Measurements from ENCODE around the gene SLC12A1.
A peak's percentile ranks its signal among the peaks of the same experiment; 100 is the strongest.

SLC12A1 gene

GRCh38 chr15:48190932-48191573, 15.0 kb upstream of the SLC12A1 start:
- CTCF ChIA-PET, result no interaction called here
- POLR2A ChIA-PET, result no interaction called here
- TF ChIP-seq L3MBTL2 (conservative IDR thresholded peaks at IDR 0.05) (no peak), TARDBP (IDR thresholded peaks at IDR 0.05) (no peak), PKNOX1 (IDR thresholded peaks at IDR 0.05) (no peak)
- peak; percentile 34 for DNase-seq (ENCODE audit: extremely low spot score)

- DNase-seq (ENCODE audit: extremely low spot score), result no peak
- no peak for TF ChIP-seq ELF4 (IDR thresholded peaks at IDR 0.05)
- CTCF ChIA-PET, result no interaction called here
- POLR2A ChIA-PET, result no interaction called here
Measured at GRCh38 chr15:48191574-48192225, 14.4 kb upstream of the SLC12A1 start, which contains the start of gene CTXN2. CTXN2 (plus strand) TSS chr15:48191665; CDS start chr15:48201301, 9,636 bp downstream.

- no peak for TF ChIP-seq NFRKB (IDR thresholded peaks at IDR 0.05)
- TF ChIP-seq PKNOX1 (IDR thresholded peaks at IDR 0.05), result no peak
- TF ChIP-seq FOXM1 (IDR thresholded peaks at IDR 0.05; ENCODE audit: borderline replicate concordance), result no peak
- no peak for TF ChIP-seq LEF1 (IDR thresholded peaks at IDR 0.05; ENCODE audit: borderline replicate concordance)
- TF ChIP-seq FOXA1 (IDR thresholded peaks at IDR 0.05), result no peak
- no peak for TF ChIP-seq ELF4 (IDR thresholded peaks at IDR 0.05)
- no peak for TF ChIP-seq FOXK2 (IDR thresholded peaks at IDR 0.05)
- TF ChIP-seq CTBP1 (IDR thresholded peaks at IDR 0.05; ENCODE audit: borderline replicate concordance), result no peak
- TF ChIP-seq TARDBP (IDR thresholded peaks at IDR 0.05), result no peak
- TF ChIP-seq ZNF384 (IDR thresholded peaks at IDR 0.05), result no peak
- no peak for TF ChIP-seq HDGF (IDR thresholded peaks at IDR 0.05; ENCODE audit: borderline replicate concordance)
- no peak for TF ChIP-seq SUZ12 (IDR thresholded peaks at IDR 0.05)
- no peak for TF ChIP-seq ARNT (IDR thresholded peaks at IDR 0.05)
- TF ChIP-seq L3MBTL2 (conservative IDR thresholded peaks at IDR 0.05), result no peak
- no peak for TF ChIP-seq SP1 (IDR thresholded peaks at IDR 0.05)
- no peak for TF ChIP-seq BHLHE40 (IDR thresholded peaks at IDR 0.05; ENCODE audit: borderline replicate concordance)
- ChIA-PET POLR2A (no interaction called here), CTCF (no interaction called here)
- no peak for DNase-seq (ENCODE audit: extremely low spot score)
Measured at GRCh38 chr15:48202068-48202467, 4.0 kb upstream of the SLC12A1 start.

GRCh38 chr15:48221261-48221660, 15.2 kb downstream of the SLC12A1 start:
- DNase-seq (ENCODE audit: extremely low spot score), result no peak
- POLR2A ChIA-PET, result no interaction called here

GRCh38 chr15:48221885-48222284, 15.8 kb downstream of the SLC12A1 start:
- ChIA-PET CTCF (no interaction called here), POLR2A (no interaction called here)
- DNase-seq (ENCODE audit: extremely low spot score), result no peak
- TF ChIP-seq BHLHE40 (IDR thresholded peaks at IDR 0.05; ENCODE audit: borderline replicate concordance), result no peak
- TF ChIP-seq NFRKB (IDR thresholded peaks at IDR 0.05), result no peak
- no peak for TF ChIP-seq ELF4 (IDR thresholded peaks at IDR 0.05)
- TF ChIP-seq PKNOX1 (IDR thresholded peaks at IDR 0.05), result no peak
- no peak for TF ChIP-seq ZNF384 (IDR thresholded peaks at IDR 0.05)
- no peak for TF ChIP-seq FOXA1 (IDR thresholded peaks at IDR 0.05)
- TF ChIP-seq FOXM1 (IDR thresholded peaks at IDR 0.05; ENCODE audit: borderline replicate concordance), result no peak
- no peak for TF ChIP-seq TARDBP (IDR thresholded peaks at IDR 0.05)
- no peak for TF ChIP-seq CTBP1 (IDR thresholded peaks at IDR 0.05; ENCODE audit: borderline replicate concordance)
- no peak for TF ChIP-seq HDGF (IDR thresholded peaks at IDR 0.05; ENCODE audit: borderline replicate concordance)

More at GRCh38 chr15:48221261-48221660, 15.2 kb downstream of the SLC12A1 start:
- TF ChIP-seq ELF4 (IDR thresholded peaks at IDR 0.05), result no peak
- TF ChIP-seq NFRKB (IDR thresholded peaks at IDR 0.05), result no peak
- TF ChIP-seq CTBP1 (IDR thresholded peaks at IDR 0.05; ENCODE audit: borderline replicate concordance), result no peak
- no peak for TF ChIP-seq ZNF384 (IDR thresholded peaks at IDR 0.05)
- TF ChIP-seq LEF1 (IDR thresholded peaks at IDR 0.05; ENCODE audit: borderline replicate concordance), result no peak
- no peak for TF ChIP-seq FOXK2 (IDR thresholded peaks at IDR 0.05)
- no peak for TF ChIP-seq FOXA1 (IDR thresholded peaks at IDR 0.05)
- CTCF ChIA-PET, result no interaction called here

GRCh38 chr15:48222627-48223026, 16.5 kb downstream of the SLC12A1 start:
- ChIA-PET CTCF (no interaction called here), POLR2A (no interaction called here)
- TF ChIP-seq ARNT (IDR thresholded peaks at IDR 0.05), result no peak
- TF ChIP-seq SP1 (IDR thresholded peaks at IDR 0.05), result no peak
- TF ChIP-seq PKNOX1 (IDR thresholded peaks at IDR 0.05), result no peak
- no peak for TF ChIP-seq TARDBP (IDR thresholded peaks at IDR 0.05)
- TF ChIP-seq L3MBTL2 (conservative IDR thresholded peaks at IDR 0.05), result no peak
- no peak for DNase-seq (ENCODE audit: extremely low spot score)

All from HEK293T (cell line).